NCI-H1105 treated with DMSO at 0.1 percent for 48 hours (cell line): ENCODE measurements around the gene HIRA.

Experiments
- DNase-seq: peaks from one replicate; lab custom pipeline; 2025; lab: John Stamatoyannopoulos, UW

The HIRA gene

DNA sequence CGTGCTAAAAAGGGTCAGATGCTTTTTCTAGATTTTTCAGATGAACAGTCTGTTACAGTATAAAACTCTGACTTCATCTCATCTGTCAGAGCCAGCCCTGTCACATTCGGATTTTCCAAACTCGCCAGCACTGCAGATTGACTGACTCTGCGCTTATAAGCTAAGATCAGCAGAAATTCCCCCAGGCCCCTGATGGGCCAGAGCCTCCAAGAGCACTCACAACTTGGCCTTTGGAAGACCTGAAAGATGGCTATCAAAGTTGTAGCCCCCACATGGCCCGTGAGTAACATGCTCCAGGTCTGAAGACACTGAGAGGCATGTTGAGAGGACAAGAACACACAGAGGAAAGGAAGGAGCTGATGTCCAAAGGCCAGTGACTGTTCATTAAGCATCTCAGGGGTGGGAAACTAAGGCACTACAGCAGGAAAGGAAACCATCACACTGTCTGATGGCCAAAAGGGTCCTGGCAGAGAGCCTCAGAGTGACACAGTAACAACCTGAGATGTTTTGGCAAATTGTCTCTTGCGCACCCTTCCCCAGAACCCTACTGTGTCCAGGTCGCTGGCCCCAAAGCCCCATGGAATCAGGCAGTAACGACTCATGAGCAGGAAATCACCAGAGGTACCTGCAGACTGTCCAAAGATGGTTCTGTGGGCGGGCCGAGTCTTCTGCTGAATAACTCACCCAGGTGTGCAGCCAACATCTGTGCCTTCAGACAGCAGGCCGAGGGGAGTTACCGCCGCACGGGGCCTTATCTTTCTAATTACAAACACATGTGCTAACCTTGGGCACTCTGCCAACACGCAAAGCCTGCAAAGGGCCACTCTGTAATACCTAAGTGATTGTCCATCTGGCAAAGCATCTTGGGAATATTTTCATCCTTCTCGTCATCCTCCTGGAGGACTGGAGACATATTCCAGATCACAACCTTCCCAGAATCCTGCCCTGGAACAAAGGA lies 23.6 kb downstream of the HIRA start:
- peak; percentile 1 for DNase-seq

DNA sequence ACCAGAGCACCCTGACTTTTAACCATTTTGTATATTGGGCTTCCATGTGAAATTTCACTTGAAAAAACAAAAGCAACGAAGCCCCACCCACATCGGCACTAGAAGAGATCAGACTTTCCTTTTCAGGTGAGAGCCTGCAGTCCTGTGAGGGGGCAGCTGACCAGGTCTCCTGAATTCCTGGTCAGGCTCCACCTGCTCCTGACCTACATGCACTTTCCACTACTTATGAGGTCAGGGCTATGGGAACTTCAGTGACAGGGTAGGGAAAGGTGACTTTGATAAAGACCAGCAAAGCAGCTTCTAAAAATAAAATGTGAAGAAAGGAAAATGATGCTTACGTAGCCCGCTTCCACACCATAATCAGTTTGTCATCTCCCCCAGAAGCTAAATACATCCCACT lies 24.7 kb downstream of the HIRA start:
- DNase-seq, result no peak

DNA sequence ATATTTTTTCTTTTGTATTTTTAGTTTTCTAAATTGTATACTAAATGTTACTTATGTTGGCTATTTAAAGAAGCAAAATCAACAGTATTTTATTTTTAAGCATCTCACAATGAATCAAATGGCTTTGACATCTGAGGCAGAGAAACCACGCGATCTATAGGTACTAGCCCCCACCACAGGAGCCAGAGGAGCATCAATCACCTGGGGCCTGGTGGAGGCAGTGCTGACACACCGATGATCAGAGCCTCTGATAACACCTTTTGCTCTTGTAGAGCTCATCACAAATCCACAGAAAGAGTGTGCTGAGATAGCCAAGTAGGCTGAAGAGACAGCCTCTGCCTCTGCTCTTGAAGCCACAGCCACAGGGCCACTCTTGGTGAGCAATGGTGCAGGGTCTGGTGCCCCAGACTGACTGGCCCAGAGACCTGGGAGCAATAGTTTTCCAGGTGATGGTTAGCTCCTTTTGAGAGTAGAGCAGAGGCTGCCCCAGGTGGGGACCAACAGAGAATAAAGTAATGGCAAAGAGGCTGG lies 25.2 kb downstream of the HIRA start:
- DNase-seq, result no peak

DNA sequence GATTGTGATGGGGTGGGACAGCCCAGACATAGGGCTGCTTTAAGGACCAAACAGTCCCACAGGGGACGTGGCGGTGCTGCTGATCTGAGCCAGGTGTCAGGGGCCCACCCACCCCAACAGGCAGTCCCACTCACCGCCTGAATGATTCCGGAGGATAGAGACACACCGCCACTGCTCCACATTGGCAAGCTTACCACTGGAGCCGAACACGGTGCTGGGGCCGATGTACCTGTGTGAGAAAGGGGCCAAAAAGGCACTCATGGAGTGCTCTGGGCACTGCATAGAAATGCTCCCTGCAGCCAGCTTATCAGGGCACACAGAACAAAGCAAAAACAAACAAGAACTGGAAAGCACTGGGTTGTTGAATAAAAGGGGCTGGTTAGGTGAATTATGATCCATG lies 25.9 kb downstream of the HIRA start:
- no peak for DNase-seq

DNA sequence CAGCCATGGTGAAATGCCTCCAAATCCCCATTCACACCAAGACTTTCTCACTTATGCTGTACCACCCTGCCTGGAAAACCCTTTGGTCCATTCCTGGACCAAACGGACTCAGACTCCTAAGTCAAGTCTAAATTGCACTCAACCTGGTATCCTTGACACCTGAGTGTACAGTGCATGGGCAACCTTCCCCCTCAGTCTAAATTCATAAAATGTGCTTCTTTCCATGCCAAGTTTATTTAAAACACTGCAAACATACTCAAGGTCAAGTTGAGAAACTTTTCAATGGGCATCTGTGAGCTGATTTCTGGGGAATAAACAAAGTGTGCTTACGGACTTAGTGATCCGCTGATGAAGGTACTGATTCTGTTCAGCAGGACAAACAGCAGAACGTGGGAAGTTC lies 26.4 kb downstream of the HIRA start:
- DNase-seq, result no peak

DNA sequence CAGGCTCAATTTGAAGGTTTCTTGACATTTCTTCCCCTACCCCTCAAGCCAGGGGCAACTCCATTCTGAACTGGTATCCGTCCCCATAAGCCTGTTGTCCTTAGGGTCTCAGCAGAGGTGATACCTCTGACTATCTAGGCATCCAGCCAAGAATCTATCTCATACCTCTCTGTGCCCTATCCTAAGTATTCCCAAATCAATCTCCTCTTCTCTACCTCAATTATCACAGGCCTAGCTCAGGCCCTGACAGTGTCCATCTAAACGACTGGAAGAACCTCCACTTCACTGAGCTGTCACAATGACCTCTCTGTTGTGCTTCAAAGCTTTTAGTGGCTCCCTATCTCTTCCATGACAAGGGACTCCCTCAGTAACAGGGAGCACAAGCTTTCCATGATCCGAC lies 26.9 kb downstream of the HIRA start:
- DNase-seq, result no peak

DNA sequence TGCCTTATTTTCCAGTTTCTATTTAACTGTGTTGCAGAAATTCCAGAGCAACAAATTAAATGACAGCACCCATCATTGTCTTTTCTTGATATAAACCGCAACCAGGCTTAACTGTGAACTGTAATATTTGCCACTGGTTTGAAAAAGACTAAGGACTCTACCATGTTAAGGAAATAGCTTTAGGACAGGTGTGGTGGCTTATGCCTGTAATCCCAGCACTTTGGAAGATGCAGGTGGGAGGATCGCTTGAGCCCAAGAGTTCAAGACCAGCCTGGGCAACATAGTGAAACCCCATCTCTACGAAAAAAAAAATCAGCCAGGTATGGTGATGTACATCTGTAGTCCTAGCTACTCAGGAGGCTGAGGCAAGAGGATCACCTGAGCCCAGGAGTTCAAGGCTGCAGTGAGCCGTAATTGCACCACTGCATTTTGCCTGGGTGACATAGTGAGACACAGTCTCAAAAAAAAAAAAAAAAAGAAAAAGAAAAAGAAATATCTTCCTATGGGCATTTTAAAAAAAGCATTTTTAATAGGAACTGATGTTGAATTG lies 28.8 kb downstream of the HIRA start:
- DNase-seq, result no peak

DNA sequence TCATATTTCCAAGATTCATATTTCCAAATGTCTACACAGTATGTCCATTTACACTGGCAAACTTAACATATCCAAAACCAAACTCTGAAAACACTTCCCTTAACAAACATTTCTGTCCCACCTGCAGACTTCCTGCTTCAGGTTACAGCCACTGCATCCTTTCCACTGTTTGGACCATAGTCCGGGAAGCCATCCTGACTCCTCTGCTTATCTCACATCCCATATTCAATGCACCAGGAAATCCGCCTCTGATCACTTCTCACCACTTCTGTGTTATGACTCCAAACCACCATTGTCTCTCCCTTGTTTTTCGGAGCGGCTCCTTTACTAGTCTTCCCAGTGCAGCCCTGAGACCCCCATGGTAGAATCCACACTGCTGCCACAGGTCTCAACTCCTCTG lies 30.1 kb downstream of the HIRA start:
- DNase-seq, result no peak

DNA sequence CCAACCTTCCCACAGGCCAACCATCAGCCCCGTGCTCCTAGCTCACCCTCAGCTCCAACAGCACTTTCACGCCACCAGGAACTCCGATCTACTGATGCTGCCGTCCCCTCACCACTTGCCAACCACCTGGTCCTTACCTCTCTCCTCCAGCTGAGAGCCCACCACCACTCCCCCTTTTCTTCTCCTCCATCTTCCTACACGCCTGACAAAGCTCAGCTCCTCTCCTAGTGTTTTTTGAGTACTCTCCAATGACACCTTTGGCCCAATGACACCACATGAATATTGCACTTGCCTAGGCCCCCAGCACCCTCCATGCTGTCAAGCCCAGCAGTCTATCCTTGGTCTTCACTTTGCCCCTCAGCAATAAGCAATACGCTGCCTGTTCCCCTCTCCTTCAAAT lies 30.7 kb downstream of the HIRA start:
- no peak for DNase-seq

DNA sequence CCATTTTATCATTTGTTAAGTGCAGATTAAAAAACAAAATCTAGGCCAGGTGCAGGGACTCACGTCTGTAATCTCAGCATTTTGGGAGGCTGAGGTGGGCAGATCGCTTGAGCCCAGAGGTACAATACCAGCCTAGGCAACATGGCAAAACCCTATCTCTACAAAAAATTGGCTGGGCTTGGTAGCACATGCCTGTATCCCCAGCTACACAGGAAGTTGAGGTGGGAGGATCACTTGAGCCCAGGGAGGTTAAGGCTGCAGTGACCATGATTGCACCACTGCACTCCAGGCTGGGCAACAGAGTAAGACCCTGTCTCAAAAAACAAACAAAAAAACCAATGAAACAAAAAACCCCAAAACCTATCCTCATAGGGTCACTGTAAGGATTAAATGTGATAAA lies 32.9 kb downstream of the HIRA start:
- DNase-seq, result no peak

DNA sequence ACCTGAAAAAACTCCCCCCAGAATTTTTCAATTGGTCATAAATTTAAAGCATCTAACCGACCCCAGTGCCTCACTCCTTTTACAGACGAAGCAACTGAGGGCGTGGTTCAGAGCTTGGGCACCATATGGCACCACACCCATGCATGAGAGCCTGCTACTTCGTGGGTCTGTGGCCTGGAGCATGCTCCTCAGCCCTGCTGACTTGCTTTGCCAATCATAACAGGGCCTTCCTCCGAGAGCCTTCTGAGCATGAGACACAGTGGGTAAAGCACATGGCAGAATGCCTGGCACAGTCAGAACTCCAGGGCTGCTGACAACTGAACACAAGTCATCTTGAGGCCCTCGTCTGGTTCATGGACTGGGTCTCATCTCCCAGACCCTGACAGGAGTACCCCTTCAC lies 33.3 kb downstream of the HIRA start:
- DNase-seq, result no peak

DNA sequence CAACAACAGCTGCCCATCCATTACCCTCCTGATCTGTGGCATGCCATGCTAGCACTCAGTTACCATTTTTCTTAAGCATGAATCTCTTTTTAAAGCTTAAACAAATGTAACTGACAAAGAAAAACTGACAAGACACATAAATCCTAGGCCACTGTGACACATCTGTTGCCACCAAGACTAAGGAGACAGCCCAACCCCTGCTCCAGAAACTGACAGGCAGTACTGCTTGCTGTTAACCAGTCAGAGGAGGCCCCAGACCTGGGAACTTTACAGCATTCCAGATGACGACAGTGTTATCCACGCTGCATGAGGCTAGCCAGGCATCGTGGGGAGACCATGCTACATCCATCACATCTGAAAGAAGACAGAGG lies 33.8 kb downstream of the HIRA start:
- no peak for DNase-seq

DNA sequence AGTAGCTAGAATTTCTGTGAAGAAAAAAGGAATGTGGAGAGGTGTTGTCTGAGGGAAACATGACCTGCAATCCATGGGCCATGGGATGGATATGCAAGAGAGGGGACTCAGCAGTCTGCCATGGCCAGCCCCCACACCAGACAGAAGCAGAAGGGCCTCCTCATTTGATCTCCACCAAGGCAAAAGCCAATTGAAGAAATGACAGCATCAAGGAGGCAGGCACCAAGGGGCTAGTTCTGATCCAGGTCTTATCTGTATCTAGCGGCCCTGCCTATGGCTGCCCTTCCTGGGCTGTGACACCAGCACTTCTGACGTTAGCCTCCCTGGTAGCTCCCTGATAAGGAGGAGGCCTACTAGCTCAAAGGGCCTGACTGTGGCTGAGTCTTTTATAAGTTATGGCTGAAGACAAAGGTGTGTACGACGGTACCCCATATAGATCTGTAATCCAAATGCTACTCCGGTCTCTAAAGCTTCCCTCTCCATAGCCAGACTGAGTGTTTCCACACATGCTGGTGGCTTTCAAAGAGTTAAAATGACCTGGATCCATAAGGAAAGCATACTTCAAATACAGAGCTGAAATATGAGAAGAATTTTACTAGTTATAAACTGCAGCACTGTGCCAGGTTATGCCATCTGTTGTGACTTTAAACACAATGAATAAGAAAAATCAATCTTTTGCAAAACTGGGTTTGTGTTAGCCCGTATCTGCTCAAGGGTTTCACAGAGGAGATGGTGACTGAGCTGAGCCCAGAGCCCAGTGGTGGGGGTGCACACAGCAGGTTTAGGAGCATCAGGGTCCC lies 34.4 kb downstream of the HIRA start:
- DNase-seq, result no peak

DNA sequence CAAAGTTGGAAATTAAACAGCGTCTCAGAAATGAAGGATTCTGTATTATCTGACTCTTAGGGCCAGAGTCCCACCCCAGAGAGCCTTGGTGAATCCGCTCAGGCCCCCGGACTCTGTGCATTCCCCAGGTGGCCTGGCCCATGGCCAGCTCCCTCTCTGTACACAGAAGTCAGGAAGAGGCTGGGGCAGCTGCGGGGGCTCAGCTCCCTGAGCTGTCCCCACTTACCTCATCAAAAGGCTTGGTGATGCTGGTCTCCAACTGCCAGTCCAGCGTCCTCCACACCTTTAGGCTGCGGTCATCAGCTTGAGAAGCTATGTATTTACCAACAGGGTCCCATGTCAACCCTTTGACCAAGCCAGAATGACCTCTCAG lies 35.0 kb downstream of the HIRA start:
- no peak for DNase-seq

DNA sequence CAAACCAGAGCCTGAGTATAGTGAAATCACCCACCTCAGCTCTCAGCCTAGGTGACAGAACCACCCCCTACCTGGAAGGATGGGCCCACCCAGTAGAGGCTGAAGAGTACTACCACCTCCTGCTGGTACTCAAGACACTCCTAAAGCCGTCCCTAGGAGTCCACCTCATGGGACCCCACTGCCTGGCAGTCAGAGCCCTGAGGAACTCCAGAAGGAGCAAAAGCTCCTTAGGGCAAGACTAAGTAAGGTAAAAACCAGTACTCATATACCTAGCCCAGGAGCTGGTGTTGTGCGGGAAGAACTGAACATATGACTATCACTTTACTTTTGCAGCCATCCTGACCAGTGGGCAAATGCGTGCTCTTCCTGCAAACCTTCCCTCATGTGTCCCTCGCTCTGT lies 36.3 kb downstream of the HIRA start:
- DNase-seq, result no peak

DNA sequence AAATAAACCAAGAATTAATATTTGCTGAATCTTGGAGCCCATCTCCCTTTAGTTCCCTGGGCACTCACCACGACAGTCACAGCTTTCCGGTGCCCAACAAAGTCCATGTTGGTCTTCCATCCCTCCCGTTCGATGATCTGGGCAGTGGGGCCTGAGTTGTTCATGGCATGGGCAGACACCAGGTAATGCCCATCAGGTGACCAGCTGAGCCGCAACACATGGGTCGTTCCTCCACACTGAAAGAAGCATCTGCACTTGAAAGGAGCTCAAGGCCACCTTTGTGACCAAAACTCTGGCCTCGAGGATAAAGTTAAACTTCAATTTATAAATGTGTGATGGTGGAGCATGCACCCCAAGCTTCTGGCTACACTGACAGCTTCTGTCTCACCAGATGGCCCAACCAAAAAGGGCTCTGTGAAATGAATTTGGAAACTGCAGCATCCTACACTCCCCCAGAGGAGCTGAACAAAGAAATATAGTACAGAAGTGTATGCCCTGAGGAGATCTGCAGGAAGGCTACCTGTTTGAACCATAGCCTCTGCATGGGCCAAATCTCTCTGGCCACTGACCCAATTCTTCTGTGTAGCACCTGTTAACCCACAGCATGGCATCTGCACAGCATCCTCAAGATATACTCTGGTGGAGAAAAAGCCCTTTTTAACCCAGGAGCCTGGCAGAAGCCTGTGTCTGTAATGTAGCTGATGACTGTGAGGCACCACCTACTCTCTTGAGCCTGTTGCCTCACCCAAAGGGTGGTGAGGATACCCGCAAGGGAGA lies 37.1 kb downstream of the HIRA start:
- DNase-seq, result no peak

DNA sequence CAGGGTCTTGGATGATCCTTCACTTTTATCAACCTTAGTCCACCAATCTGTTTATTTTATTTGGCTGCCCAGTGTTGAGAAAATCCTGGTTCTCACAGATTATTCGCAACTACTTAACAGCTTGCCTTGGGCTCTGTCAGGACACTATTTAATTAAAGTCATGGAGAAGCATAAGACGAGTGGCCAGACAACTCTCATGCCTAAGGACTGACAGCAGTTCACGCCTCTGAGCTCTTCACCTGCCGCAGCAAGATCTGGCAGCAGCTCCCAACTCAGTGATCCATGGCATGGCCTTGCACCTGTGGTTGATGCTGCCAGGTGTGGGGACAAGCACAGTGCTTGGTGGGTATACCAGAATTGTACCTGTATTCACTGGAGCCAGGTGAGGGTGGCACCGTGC lies 37.8 kb downstream of the HIRA start:
- DNase-seq, result no peak

DNA sequence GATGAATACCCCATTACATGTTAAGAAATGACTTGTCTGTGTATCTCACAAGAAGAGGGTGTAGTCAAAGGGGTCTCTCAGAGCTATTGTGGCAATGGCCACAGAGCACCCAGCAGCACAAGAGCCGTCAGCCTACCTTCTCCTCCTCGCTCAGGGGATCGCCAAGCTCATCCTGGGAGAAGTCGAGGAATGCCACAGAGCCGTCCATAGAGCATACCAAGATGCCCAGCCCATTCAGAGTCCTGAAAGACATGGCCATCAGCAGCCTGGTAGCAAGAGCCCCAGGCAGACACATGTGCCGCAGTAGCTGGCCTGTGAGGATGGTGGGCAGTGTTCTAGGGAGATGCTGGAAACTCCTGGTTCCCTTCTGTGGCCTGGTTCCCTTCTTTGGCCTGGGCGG lies 44.0 kb downstream of the HIRA start:
- no peak for DNase-seq

DNA sequence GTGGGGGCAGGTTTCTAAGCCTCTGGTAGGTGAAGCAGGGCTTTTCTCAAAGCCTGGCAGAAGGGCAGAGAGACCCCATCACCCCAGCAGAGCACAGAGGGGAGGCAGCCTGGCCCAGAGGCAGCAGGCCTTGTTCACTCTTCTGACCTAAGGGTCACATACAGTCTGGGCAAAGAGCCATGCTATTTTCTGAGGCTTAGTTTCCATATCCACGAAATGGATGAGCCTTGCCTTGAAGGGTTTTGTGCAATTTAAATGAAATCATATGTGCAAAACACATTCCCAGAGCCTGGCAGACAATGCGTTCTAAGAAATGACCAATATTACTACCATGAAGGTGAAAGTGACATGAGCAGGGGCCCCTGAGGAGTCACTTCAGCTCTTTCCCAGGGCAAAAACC lies 44.5 kb downstream of the HIRA start:
- DNase-seq, result no peak

DNA sequence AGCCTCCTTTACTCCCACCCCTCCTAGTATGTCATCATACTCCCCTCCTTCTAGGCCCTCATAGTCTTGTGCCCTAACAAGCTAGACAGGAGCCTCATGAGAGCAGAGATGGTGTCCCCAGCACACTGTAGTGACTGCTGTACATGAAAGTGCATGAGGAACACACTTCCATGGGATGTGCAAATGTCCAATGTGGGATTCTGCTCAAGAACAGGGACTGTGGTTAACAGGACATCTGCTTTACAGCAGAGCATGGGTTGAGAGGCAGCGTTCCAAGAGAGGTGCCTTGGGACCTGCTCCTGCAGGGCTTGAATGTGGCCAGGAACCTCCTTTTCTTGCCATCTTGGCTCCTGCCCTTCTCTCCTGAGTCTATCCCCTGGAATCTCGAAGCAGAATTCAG lies 45.3 kb downstream of the HIRA start:
- DNase-seq, result no peak

DNA sequence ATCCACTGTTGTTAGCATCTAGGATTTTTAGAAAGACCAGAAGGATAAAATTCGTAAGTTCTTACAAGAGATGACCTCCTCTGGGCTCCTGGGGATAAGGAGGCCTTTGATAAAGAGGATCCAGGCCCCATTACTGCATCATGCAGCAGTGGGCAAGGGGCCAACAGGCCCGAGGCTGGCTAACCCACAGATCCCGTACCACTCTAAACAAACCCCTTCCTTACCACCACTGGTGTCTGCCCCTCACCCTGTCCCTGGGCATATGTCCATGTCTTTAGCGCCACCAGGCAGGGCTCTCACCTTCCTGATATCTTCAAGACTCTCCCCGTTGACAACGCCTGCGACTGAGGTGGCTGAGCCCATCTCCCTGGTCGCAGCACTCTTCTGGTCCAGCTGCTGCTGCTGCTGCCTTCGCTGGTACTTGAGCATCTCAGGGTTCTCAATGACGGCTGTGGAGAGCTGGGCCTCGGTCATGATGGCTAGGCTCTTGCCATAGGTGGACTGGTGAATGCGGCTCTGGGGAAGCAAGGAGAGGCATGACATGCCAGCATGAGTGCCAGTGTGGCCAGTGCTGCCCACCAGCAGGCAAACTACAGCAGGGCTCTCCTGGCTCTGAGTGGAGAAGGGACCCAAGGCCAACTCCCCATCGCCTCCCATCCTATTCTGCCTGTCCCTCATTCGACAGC lies 46.2 kb downstream of the HIRA start:
- DNase-seq, result no peak

DNA sequence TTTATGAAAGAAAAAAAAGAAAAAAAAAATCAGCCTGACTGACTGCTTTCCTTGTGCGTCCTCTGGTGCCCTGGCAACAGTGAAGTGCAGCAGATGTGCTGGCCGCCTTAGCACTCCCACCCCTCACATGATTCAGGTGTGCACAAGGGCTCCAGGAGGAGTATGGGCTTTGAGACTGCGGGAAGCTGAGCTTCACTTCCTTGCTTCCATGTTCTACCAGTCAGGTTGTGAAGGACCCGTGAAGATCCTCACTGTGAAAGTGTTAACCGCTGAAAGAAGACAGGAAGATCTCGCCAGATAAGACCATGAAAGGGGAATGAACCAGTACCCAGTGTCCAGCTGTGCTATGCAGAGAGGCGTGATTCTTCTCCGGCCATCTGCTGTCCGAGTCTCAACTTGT lies 48.2 kb downstream of the HIRA start:
- no peak for DNase-seq
